ENCODE measurements around the gene DNAJC8. TPM values are rescaled to one million over a fixed set of nuclear protein-coding genes. Genes with fewer than 3 reads are reported as not detected.

Gene DNAJC8
- total RNA-seq, 6 experiments from 2014 or later: 22.2 to 34.4 (median 28.2) TPM

GRCh38 chr1:28249013-28249865, 16.4 kb upstream of the DNAJC8 start:
- Histone ChIP-seq H3K9me3 (no peaks in the 10 kb centered on the region), H3K4me3 (peak overlapping the region in 1 of 3 donors; percentile 18), H3K27me3 (no peaks in the 10 kb centered on the region), H3K4me1 (peaks cover 2 to 61% (median 18%) of the 10 kb centered on the region in 4 donors), H3K27ac (peak overlapping the region; percentile 34 to 93 (median 86)), H3K36me3 (no peaks in the 10 kb centered on the region)
- intact Hi-C loops (cut with DNase I): no loop called here
- 4% methylated on average over 3 of the region's 3 CpGs for WGBS (ENCODE audit: insufficient coverage, low coverage, low lambda C conversion rate, missing lambda C conversion rate)
- DNase-seq (peak; percentile 88 to 95 (median 94)), ATAC-seq (peak; percentile 44 to 69 (median 54))
- no peak for TF ChIP-seq CTCF (IDR thresholded peaks at IDR 0.05)
- TF ChIP-seq POLR2A (IDR thresholded peaks at IDR 0.05): peak; percentile 49

- Histone ChIP-seq H3K4me3 (peak overlapping the region in 1 of 3 donors; percentile 18), H3K36me3 (no peaks in the 10 kb centered on the region), H3K4me1 (peaks cover 2 to 69% (median 22%) of the 10 kb centered on the region in 4 donors), H3K27ac (peak overlapping the region; percentile 75 to 93 (median 86)), H3K9me3 (no peaks in the 10 kb centered on the region), H3K27me3 (no peaks in the 10 kb centered on the region)
- TF ChIP-seq CTCF (IDR thresholded peaks at IDR 0.05): peak; percentile 84 to 95 (median 94)
- no peak for TF ChIP-seq POLR2A (IDR thresholded peaks at IDR 0.05)
- ATAC-seq (peak; percentile 48 to 55 (median 52)), DNase-seq (peak; percentile 76 to 85 (median 78))
- intact Hi-C loops (cut with DNase I): no loop called here
- WGBS (ENCODE audit: insufficient coverage, low coverage, low lambda C conversion rate, missing lambda C conversion rate): 0% methylated on average over 10 of the region's 12 CpGs
These were observed 15.6 kb upstream of the DNAJC8 start for GRCh38 chr1:28248273-28249012.

- H3K36me3 ChIP-seq: no peaks in the 10 kb centered on the region
- ATAC-seq (no peak), DNase-seq (no peak)
- intact Hi-C loops (cut with DNase I): no loop called here
- H3K27me3 ChIP-seq: no peaks in the 10 kb centered on the region
- no peaks in the 10 kb centered on the region for H3K9me3 ChIP-seq
- H3K4me1 ChIP-seq: peaks cover 2 to 75% (median 23%) of the 10 kb centered on the region in 4 donors
- 21% methylated on average over 11 of the region's 11 CpGs for WGBS (ENCODE audit: insufficient coverage, low coverage, low lambda C conversion rate, missing lambda C conversion rate)
- TF ChIP-seq POLR2A (IDR thresholded peaks at IDR 0.05): no peak
- TF ChIP-seq CTCF (IDR thresholded peaks at IDR 0.05): no peak
- peak overlapping the region in 2 of 3 donors; percentile 6 to 17 for H3K4me3 ChIP-seq
- H3K27ac ChIP-seq: peak overlapping the region; percentile 75 to 93 (median 86)
These were observed 14.9 kb upstream of the DNAJC8 start for GRCh38 chr1:28247612-28248272.

GRCh38 chr1:28246427-28246832, 13.6 kb upstream of the DNAJC8 start:
- H3K4me3 ChIP-seq: peak overlapping the region; percentile 40 to 64 (median 61)
- TF ChIP-seq CTCF (IDR thresholded peaks at IDR 0.05): no peak
- no peak for TF ChIP-seq POLR2A (IDR thresholded peaks at IDR 0.05)
- 3% methylated on average over 11 of the region's 11 CpGs for WGBS (ENCODE audit: insufficient coverage, low coverage, low lambda C conversion rate, missing lambda C conversion rate)
- intact Hi-C loops (cut with DNase I): no loop called here
- DNase-seq (no peak), ATAC-seq (no peak)
- H3K36me3 ChIP-seq: no peaks in the 10 kb centered on the region
- H3K4me1 ChIP-seq: peaks cover 2 to 62% (median 23%) of the 10 kb centered on the region in 4 donors
- H3K27ac ChIP-seq: peak overlapping the region; percentile 36 to 87 (median 78)
- H3K27me3 ChIP-seq: no peaks in the 10 kb centered on the region
- no peaks in the 10 kb centered on the region for H3K9me3 ChIP-seq
